ENCODE data around the gene PLPP7.

GRCh38 chr9:131262327-131263032, 27.0 kb upstream of the PLPP7 start:
- TF ChIP-seq CTCF (IDR thresholded peaks at IDR 0.05) (no peak), POLR2A (IDR thresholded peaks at IDR 0.05) (no peak)

All from heart left ventricle (tissue), 13 donors.